Central memory CD4-positive, alpha-beta T cell (primary cell): ENCODE data around the gene PIGN.

Experiments
- DNase-seq: peaks from one replicate; pipeline ENCODE4 v3.0.0; 2022

The PIGN gene

GRCh38 chr18:61998335-61998734 is 188.5 kb downstream of the PIGN start:
- DNase-seq = no peak

DNA sequence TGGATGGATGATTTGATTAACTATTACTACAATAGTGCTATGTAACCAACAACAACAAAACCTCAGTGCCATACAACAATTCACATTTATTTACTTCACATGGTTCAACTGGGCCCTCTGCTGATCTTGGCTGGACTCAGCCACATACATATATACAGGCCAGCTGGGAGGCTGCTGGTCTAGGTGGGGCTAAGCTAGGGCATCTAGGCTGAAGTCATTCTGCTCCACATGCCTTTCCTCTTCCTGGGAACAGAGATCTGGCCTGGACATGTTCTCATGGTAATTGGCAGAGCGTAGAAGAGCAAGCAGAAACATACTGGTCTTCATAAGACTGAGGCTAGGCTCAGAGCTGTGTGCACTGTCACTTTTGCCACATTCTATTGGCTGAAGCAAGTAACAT is 191.2 kb downstream of the PIGN start:
- no peak for DNase-seq

GRCh38 chr18:61993831-61994230 is 193.0 kb downstream of the PIGN start:
- DNase-seq = no peak

GRCh38 chr18:61992923-61993322 is 193.9 kb downstream of the PIGN start:
- DNase-seq = no peak

- no peak for DNase-seq
Measured at GRCh38 chr18:61992285-61992684, 194.6 kb downstream of the PIGN start.

DNA sequence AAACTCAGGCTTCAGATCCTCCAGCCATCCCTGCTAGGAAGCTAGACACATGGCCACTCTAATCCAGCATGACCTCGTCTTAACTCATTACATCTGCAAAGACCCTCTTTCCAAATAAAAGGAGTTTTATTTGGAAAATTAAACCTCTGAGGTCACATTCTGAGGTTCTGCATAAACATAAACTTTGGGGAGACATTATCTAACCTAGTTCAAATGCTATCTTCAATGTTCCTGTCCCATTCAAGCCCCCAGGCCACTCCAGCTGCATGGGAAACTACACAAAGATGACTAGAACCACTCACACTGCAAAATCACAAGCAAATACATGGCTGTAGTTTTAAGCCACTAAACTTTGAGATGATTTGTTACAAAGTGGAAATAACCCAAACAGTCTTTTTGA is 195.0 kb downstream of the PIGN start:
- no peak for DNase-seq

DNA sequence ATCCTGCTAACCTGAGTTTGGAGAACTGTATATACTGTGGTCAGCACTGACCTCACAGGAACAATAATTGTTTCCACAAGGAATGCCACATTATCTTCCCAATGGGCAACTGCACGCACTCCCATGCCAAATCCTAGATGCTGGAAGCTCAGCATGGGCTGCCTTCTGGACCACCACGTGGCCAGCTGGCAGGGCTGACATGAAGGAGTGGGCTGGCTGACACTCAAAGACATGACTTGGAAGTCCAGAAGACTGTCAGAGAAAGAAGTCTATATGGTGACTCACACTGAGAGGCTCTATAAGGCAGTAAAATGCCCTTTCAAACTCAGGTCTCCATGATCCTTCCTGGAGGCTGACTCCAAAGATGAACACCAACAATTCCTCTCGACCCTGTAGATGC is 195.7 kb downstream of the PIGN start:
- no peak for DNase-seq
